ENCODE measurements around the gene SUCNR1.
"Not testable (repeated sequence)": the region's sequence is repeated elsewhere in the genome, so short reads cannot be mapped to it uniquely, and the experiment has no call there.

SUCNR1 gene

GRCh38 chr3:151874079-151874478 lies 636 bp downstream of the SUCNR1 start:
- DNase-seq, result not testable (repeated sequence)

- DNase-seq, result peak in 1 of 2 donors; percentile 10
Measured at GRCh38 chr3:151875759-151876158, 2.3 kb downstream of the SUCNR1 start.

- DNase-seq, result no peak
Measured at GRCh38 chr3:151877269-151877668, 3.8 kb downstream of the SUCNR1 start.

GRCh38 chr3:151878465-151878864 lies 5.0 kb downstream of the SUCNR1 start:
- DNase-seq, result no peak

GRCh38 chr3:151879037-151879436 lies 5.6 kb downstream of the SUCNR1 start:
- DNase-seq, result no peak

GRCh38 chr3:151879679-151880415 lies 6.4 kb downstream of the SUCNR1 start:
- no peak for DNase-seq

- DNase-seq, result no peak
Measured at GRCh38 chr3:151880416-151880690, 6.9 kb downstream of the SUCNR1 start.

GRCh38 chr3:151881137-151881536 lies 7.7 kb downstream of the SUCNR1 start:
- DNase-seq, result no peak

GRCh38 chr3:151885397-151885796 lies 12.0 kb downstream of the SUCNR1 start:
- DNase-seq, result not testable (repeated sequence)

- not testable (repeated sequence) for DNase-seq
Measured at GRCh38 chr3:151887450-151888211, 14.2 kb downstream of the SUCNR1 start.

GRCh38 chr3:151890721-151891141 lies 17.3 kb downstream of the SUCNR1 start:
- peak in 1 of 2 donors; percentile 10 for DNase-seq

- DNase-seq, result no peak
Measured at GRCh38 chr3:151891721-151892120, 18.3 kb downstream of the SUCNR1 start.

GRCh38 chr3:151894219-151894618 lies 20.8 kb downstream of the SUCNR1 start:
- DNase-seq, result no peak

GRCh38 chr3:151895478-151896241 lies 22.2 kb downstream of the SUCNR1 start:
- peak in 1 of 2 donors; percentile 10 for DNase-seq

- DNase-seq, result no peak
Measured at GRCh38 chr3:151896246-151897012, 23.0 kb downstream of the SUCNR1 start.

- not testable (repeated sequence) for DNase-seq
Measured at GRCh38 chr3:151898121-151898520, 24.7 kb downstream of the SUCNR1 start.

- not testable (repeated sequence) for DNase-seq
Measured at GRCh38 chr3:151898564-151899261, 25.3 kb downstream of the SUCNR1 start.

GRCh38 chr3:151899996-151900395 lies 26.6 kb downstream of the SUCNR1 start:
- no peak for DNase-seq

- no peak for DNase-seq
Measured at GRCh38 chr3:151900460-151900859, 27.0 kb downstream of the SUCNR1 start.

- no peak for DNase-seq
Measured at GRCh38 chr3:151900884-151901643, 27.6 kb downstream of the SUCNR1 start.

GRCh38 chr3:151901644-151902285 lies 28.3 kb downstream of the SUCNR1 start:
- DNase-seq, result no peak
